SU-DHL-6 (cell line): Measurements from ENCODE around the gene SLC27A5.
"Not testable (repeated sequence)": the region's sequence is repeated elsewhere in the genome, so short reads cannot be mapped to it uniquely, and the experiment has no call there.

ENCODE experiments used
- CTCF ChIP-seq: fragments of 200-600 bp; sonication (generic); IDR thresholded peaks from one replicate; pipeline ENCODE4 v1.5.1; 2017; ENCODE audit warnings: antibody characterized with exemption, mild to moderate bottlenecking, low read length, moderate library complexity; ENCODE audit not compliant: insufficient read depth, poor library complexity, severe bottlenecking
- EZH2phosphoT487 ChIP-seq: fragments of 200-600 bp; sonication (generic), shearing (Covaris generic); conservative IDR thresholded peaks from 2 replicates; pipeline ENCODE4 v1.6.1; 2018; ENCODE audit warnings: mild to moderate bottlenecking, antibody characterized with exemption, low read length, moderate library complexity, mixed read lengths

- TF ChIP-seq CTCF, EZH2phosphoT487: not testable (repeated sequence)
These were observed 27.4 kb upstream of the SLC27A5 start for GRCh38 chr19:58539169-58539559.
